Cardiac muscle cell (in vitro differentiated cells and primary cell): ENCODE data around the gene TAF8. TPM values are rescaled to one million over a fixed set of nuclear protein-coding genes. Genes with fewer than 3 reads are reported as not detected.
A peak's percentile ranks its signal among the peaks of the same experiment; 100 is the strongest.

Source experiments
- DNase-seq, 2 donors: peaks; one replicate each; pipeline versions ENCODE4 v3.0.0 to v3.0.0-alpha.2; 2010 to 2017; ENCODE audit warnings: low read depth in 1 of 2, low spot score in 1 of 2
- H3K27ac ChIP-seq: fragments of 200-600 bp; sonication (generic); 2 replicates; pipeline ENCODE4 v1.5.1; 2016
- H3K27me3 ChIP-seq: fragments of 200-600 bp; sonication (generic); 2 replicates; pipeline ENCODE4 v1.6.0; 2016; ENCODE audit warnings: control low read depth
- H3K36me3 ChIP-seq: fragments of 200-600 bp; sonication (generic); 2 replicates; pipeline ENCODE4 v1.5.1; 2016; ENCODE audit warnings: control low read depth
- H3K4me1 ChIP-seq: fragments of 200-600 bp; sonication (generic); 2 replicates; pipeline ENCODE4 v1.8.1; 2017; ENCODE audit warnings: low read depth, mild to moderate bottlenecking, mixed run types
- H3K4me3 ChIP-seq: fragments of 200-600 bp; sonication (generic); 2 replicates; pipeline ENCODE4 v1.5.1; 2016; ENCODE audit warnings: mild to moderate bottlenecking
- H3K9me3 ChIP-seq: fragments of 200-600 bp; sonication (generic); 2 replicates; pipeline ENCODE4 v1.5.1; 2017; ENCODE audit warnings: low read depth, mild to moderate bottlenecking, control low read depth
- polyA plus RNA-seq: library from polyadenylated mRNA; unstranded; fragments of >200 nt; fragmentation: Nextera tagmentation; extraction: Ambion mirVana; gene quantifications from 2 replicates; pipeline ENCODE4 v1.2.1, GENCODE V29; 2016
- total RNA-seq: library from RNA; depleted of rRNA; stranded (reverse); fragments of >200 nt; gene quantifications from 2 replicates; pipeline ENCODE4 v1.2.3, GENCODE V29; 2016
- TF ChIP-seq, protein P1 (sequence below): IDR thresholded peaks from 2 replicates; pipeline ENCODE4 v1.5.1; 2012; ENCODE audit warnings: low read depth, mild to moderate bottlenecking, low read length

Gene TAF8
- total and polyA plus RNA-seq, 2 experiments from 2014 or later = 18.3 to 31.6 TPM

DNA sequence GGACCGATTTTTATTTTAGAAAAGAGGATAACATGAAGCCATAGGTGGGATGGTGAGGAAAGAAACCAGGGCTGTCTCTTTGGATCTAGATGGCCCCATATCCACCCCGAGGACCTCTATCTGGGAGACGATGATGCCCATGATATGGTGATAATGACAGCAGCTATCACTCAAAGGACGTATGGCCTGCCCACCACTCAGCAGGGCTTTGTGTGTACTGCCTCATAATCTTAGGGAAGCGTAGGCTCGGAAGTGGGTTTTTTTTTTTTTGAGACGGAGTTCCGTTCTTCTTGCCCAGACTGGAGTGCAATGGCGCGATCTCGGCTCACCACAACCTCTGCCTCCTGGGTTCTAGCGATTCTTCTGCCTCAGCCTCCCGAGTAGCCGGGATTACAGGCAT lies 8.2 kb upstream of the TAF8 start:
- H3K27ac ChIP-seq = no peak overlapping the region
- H3K27me3 ChIP-seq = peaks cover 10% of the 10 kb centered on the region
- peaks cover 13% of the 10 kb centered on the region for H3K4me1 ChIP-seq
- no peak for DNase-seq
- no peaks in the 10 kb centered on the region for H3K9me3 ChIP-seq
- no peaks in the 10 kb centered on the region for H3K36me3 ChIP-seq
- H3K4me3 ChIP-seq = no peak overlapping the region
- TF ChIP-seq, protein P1, sequence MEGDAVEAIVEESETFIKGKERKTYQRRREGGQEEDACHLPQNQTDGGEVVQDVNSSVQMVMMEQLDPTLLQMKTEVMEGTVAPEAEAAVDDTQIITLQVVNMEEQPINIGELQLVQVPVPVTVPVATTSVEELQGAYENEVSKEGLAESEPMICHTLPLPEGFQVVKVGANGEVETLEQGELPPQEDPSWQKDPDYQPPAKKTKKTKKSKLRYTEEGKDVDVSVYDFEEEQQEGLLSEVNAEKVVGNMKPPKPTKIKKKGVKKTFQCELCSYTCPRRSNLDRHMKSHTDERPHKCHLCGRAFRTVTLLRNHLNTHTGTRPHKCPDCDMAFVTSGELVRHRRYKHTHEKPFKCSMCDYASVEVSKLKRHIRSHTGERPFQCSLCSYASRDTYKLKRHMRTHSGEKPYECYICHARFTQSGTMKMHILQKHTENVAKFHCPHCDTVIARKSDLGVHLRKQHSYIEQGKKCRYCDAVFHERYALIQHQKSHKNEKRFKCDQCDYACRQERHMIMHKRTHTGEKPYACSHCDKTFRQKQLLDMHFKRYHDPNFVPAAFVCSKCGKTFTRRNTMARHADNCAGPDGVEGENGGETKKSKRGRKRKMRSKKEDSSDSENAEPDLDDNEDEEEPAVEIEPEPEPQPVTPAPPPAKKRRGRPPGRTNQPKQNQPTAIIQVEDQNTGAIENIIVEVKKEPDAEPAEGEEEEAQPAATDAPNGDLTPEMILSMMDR = no peak

DNA sequence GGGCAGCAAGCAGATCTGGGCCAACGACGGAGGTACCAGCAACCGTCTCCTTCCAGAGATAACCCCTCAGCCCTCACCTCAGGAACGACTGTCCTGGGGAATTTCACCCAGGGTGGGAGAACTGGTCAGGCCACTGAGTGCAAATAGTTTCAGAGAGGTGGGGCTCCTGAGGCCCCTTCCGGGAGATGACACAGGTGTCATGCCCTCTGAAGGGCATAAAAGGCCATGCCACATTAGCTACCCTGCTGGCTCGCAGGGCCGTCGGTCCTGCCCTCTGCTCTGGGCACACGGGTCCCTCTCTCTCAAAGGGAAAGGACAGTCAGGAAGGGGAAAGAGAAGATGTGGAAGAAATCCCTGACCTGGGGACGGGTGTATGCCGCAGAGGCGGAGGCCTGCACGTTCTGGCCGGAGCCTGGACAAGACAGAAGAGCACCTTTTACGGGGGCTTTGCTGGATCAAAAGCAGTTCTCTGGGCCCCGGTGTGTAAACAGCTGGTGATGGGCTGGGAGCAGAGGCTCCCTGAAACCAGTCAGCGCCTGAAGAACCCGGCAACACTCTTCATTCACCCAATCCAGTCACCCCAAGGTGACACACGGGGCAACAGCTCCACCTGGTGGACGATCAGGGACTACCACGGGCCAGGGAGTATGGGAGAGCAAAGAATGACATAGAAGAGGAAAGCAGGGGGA lies 6.4 kb upstream of the TAF8 start:
- peaks cover 23% of the 10 kb centered on the region for H3K27me3 ChIP-seq

DNA sequence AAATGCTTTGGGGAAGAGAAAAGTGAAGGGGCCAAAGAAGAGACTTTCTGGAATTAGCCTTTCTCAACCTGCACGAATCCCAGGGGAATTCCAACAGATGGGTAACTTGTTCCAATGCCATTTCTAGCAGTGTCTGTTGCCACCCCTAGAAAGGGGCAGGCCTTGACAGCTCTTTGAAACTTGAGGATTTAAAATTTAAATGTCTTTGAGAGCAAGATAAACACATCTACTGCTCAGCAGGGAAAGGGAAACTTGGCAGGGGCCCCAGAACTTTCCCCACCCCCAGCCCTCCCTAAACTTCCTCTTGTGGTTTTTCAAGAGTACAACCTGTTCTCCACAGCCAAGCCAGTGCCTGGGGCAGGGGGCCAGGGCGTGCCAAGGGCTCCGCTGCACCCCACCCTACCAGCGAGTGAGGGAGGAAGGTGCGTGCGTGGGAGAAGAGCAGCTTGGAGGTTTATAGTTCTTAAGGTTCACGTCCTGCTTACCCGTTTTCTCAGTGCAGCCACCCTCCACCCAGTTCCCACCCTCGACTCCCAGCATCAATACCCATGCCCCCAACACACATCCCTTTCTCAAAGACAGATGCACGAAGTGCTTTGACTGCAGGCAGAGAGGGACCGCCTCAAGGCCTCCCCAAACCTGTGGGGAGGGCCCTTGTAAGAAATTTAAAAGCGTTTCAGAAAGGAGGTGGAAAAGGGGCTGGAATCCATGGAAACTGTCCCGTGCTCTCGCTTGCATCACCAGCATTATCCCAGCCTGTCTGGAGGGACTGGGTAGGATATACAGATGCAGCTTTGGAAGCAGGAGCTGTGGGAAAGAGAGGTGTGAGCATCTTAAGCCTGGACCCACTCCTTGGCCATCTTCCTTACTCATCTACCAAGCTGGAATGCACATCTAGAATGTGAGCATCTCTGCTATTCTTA lies 4.5 kb upstream of the TAF8 start:
- peaks cover 13% of the 10 kb centered on the region for H3K4me1 ChIP-seq
- no peak overlapping the region for H3K4me3 ChIP-seq
- H3K27me3 ChIP-seq = peaks cover 23% of the 10 kb centered on the region
- H3K9me3 ChIP-seq = no peaks in the 10 kb centered on the region
- no peaks in the 10 kb centered on the region for H3K36me3 ChIP-seq
- DNase-seq = peak; percentile 56 to 93
- TF ChIP-seq, protein P1 = no peak
- H3K27ac ChIP-seq = peak overlapping the region; percentile 66

More for the DNA sequence above, 6.4 kb upstream of the TAF8 start:
- DNase-seq = peak; percentile 88 to 91
- H3K36me3 ChIP-seq = no peaks in the 10 kb centered on the region
- no peak overlapping the region for H3K4me3 ChIP-seq
- TF ChIP-seq, protein P1 = peak; percentile 97
- peaks cover 13% of the 10 kb centered on the region for H3K4me1 ChIP-seq
- H3K27ac ChIP-seq = no peak overlapping the region
- H3K9me3 ChIP-seq = no peaks in the 10 kb centered on the region

DNA sequence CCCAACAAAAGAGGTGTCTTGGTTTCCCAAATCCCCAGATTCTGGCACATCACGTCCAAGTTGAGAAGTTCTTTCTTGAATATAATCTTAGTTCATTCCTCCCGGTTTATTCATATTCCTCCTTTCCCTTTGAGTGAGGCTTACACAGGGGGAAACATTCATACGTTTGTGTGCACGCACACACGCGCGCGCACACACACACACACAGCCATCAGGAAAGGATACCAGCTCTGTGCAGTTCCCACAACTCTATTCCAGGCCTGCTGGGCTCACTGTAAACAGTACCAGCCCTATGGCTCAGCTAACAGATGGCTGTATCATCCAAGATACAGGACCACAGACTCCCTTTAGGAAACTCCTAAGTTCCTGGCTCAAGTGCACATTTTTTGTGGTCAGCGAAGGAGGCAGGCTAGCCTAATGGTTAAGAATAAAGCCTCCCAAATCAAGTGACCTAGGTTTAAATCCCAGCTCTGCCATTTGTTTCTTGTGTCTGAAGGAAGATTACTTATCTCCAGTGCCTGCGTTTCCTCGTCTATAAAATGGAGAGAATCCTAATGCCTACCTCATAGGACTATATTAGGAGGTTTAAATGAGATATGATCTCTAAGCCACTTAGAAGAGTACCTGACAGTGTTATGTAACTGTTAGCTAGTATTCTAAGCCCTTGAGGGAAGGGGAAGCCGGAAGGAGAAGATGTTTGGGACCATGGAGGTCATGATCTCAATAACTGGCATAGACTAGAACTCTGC lies 3.7 kb upstream of the TAF8 start:
- Histone ChIP-seq H3K9me3 (no peaks in the 10 kb centered on the region), H3K4me3 (no peak overlapping the region), H3K27ac (no peak overlapping the region), H3K27me3 (peaks cover 23% of the 10 kb centered on the region), H3K4me1 (peaks cover 20% of the 10 kb centered on the region), H3K36me3 (no peaks in the 10 kb centered on the region)
- TF ChIP-seq, protein P1 = no peak
- peak in 1 of 2 donors; percentile 83 for DNase-seq

DNA sequence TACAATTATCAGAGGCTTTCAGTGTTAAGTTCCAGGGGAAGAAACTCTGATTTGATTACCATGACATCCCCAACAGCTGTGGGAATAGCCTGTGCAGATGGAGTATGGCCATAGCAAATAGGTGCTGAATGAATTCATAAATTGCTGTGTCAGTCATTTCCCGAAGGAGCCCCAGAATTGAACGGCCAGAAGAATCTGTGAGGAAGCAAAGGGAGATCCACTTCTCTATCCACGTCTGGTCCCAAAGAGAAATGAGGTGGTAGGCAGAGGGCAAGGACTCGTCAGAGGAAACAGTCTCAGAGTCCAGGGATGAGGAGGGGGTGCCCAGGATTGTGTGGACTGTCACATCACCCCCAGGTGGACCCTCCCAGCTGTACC lies 3.1 kb upstream of the TAF8 start:
- H3K9me3 ChIP-seq = no peaks in the 10 kb centered on the region
- DNase-seq = no peak
- H3K27me3 ChIP-seq = peaks cover 23% of the 10 kb centered on the region
- TF ChIP-seq, protein P1 = no peak
- H3K36me3 ChIP-seq = peaks cover 3% of the 10 kb centered on the region
- no peak overlapping the region for H3K4me3 ChIP-seq
- no peak overlapping the region for H3K27ac ChIP-seq
- H3K4me1 ChIP-seq = peaks cover 20% of the 10 kb centered on the region
